Measurements from ENCODE around the gene COL27A1.

COL27A1 gene

DNA sequence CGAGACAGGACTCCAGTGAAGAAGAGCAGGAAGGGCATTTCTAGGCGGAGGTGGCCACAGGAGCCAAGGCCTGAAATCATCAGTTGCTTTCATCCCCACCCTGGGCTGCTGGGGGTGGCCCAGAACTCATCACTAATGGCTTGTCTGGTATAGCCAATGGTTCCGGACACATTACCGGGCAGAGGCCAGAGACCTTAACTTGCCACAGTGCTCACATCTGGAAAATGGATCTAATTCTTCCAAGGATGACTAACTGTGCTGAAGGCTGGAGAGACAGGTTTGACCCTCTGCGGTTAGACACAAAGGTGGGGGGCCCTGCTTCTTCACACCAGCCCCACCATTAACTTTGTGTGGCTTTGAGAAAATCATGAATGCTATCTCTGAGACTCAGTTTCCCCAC is 6.2 kb upstream of the COL27A1 start:
- DNase-seq (ENCODE audit: low read depth in 2 of 2), result no peak

DNA sequence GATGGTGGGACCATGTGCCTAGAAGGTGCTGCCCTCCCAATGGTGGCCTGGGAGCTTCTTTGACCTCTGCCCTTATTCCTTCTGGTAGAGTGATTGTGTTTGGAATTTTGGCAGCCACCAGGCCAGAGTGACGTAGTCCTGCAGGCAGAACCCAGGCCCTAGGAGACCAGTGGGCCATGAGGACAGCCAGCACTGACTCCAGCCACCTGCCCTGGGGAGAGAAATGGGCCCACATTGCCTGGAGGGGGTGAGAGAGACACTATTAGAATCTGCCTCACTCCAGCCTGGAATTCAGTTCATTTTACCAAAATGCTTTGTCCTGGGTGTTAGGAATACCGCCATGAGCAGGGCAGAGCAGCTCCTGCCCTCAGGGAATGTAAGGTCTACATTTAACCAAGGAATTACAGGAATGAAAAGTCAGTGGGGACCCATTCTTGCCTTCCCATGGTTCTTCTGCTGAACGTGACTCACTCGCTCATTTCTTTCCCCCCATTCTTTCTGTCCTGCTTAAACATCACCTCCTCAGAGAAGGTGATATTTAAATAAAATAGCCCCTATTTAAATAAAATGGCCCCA is 5.5 kb upstream of the COL27A1 start:
- no peak for DNase-seq (ENCODE audit: low read depth in 2 of 2)

GRCh38 chr9:114150608-114151007 is 4.7 kb upstream of the COL27A1 start:
- DNase-seq (ENCODE audit: low read depth in 2 of 2), result no peak

DNA sequence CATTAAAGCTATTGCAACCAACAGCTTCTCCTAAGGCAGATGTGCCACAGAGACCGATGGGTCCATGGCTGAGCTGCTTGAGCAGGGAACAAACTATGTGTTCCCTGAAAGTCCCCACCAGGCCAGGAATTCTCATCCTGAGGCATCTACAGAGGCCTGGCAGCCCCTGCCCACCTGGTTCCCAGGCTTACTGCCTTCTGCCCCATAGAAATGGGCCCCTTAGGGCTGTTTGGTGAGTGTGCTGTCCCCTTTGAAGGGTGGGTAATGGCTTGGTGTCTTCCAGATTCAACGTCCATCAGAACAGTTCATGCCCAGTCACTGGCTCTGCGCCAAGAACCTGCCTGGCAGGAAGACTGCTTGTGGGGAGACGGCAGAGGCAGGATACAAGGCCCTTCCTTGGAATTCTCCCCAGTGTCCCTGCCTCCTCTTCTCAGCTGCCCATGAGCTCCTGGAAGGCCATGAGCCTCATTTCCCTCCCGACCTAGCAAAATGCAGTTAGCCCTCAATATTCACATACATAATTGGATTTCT is 3.8 kb upstream of the COL27A1 start:
- no peak for DNase-seq (ENCODE audit: low read depth in 2 of 2)

DNA sequence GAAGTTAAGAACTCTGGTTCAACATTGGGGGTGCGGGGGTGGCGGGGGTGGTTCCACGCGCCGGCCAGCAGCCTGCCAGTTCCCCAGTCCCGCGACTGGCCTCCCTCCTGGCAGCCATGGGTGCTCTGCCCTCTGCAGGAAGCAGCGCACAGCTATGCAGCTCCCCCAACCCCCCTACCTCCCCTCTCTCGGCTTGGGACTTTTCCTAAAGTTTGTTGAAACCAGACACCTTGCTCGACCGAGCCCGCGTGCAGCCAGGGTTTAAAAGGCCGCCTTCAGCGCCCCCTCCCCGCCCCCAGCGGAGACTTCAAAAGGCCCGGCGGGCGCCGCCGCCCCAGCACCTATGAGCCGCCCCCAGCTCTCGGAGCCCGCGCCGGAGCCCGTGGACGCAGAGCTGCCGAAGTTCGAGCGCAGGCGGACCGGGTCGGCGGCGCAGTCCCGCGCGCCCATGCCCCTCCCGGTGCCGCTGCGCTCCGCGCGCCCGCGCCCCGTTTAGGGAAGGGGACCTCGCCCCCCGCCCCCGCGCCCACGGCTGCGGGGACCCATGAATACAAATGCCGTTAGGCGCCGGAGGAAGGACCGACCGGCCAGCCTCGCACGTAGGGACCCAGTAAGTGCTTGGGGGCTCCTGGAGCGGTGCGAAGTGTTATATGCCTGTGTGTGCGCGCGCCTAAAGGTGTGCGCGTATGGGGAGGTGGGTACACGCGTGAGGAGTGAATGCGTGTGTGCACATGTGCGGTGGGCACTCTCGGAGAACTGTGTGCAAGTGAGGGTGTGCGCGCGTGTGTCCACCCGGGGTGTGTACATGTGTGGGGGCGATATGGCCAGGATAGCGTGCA is 1.4 kb upstream of the COL27A1 start:
- no peak for DNase-seq (ENCODE audit: low read depth in 2 of 2)

- no peak for DNase-seq (ENCODE audit: low read depth in 2 of 2)
These were observed 686 bp upstream of the COL27A1 start for GRCh38 chr9:114154600-114155102.

DNA sequence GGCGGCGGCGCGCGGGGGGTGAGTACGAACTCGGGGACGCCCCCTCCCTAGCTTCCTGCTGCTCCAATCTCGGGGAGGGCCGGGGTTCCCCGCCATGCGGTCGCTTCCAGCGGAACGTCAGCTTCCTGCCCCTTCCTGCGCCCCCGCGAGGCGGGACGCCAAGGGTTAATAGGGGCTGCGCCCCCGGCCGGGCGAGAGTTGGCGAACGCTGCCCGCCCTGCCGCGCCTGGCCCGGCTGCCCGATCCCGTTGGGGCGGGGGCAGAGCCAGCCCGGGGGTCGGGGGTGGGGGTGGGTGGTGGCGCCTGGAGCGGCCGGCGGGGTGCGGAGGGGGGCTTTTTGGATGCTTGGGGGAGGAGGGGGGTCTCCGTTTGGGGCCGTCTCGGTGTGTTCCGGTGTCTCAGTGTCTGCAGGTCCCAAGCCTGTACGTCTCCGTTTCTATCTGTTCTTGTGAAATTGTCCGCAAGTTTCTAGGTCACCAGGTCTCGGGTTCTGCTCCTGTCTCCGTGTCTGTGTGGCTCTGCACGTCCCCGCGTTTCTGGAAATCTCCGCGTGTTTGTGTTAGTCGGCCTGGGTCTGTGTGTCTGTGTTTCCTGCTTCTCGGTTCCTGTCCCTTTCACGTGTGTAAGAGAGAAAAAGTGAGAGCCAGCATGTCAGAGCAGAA is 789 bp downstream of the COL27A1 start:
- no peak for DNase-seq (ENCODE audit: low read depth in 2 of 2)

DNA sequence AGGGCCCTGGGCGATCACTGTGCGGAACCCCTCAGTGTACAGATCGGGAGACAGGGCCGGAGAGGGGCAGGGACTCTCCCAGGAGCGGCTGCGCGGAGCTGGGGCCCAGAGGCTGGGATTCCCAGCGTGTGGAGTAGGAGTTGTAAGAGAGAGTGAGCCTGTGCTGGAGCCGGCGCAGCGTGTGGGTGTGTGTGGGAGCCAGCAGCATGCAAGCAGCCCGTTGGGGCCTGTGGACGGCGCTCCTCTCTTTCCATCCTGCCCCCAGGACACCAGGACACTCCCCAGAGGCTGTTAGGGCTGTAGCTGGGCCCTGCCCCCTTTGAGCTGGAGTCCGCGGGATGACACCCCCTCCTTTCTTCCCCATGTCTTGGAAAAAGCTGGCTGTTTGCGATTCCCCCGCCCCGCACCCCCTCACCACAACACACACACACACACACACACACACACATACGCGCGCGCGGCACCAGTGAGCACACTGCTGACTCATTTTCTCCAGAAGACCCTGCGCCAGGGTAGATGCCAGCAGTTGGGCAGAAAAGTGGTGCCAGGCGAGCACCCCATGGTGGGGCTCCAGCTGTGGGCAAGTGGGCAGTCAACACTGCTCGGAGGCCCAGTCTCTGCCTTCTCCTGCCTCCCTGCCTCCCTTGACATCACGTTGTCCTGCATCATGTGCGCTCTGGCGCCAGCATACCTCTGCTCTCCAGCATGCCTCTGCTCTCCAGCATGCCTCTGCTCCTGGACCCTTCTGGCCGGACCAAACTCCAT is 1.5 kb downstream of the COL27A1 start:
- DNase-seq (ENCODE audit: low read depth in 2 of 2), result no peak

DNA sequence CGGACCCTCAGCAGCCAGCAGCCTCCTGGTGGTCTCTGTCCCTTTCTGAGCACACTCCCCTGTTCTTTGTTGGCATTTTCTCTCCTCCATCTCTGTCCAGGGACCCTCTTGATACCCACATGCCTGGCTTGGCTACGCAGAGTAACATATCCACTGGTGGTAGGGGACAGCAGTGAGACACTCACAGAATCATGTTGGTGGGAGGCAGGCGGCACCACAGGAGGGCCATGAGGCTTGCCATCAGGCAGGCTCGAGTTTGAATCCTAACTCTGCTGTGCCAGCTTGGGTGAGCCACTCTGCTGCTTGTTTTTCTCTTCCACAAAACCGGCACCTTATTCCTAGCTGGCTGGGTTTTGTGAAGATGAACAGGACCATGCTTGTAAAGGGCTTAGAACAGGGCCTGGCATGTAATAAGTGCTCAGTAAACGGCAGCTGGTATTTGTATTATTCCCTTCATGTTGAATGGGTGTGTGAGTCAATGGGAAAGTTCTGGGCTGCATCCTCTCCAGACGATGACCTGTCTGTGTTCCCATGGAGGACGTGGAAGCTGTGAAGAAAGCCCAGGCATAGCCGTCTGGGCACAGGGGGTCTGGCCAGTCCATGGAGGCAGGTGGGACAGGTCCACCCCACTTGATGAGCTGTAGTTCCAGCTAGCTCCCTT is 2.3 kb downstream of the COL27A1 start:
- no peak for DNase-seq (ENCODE audit: low read depth in 2 of 2)

DNA sequence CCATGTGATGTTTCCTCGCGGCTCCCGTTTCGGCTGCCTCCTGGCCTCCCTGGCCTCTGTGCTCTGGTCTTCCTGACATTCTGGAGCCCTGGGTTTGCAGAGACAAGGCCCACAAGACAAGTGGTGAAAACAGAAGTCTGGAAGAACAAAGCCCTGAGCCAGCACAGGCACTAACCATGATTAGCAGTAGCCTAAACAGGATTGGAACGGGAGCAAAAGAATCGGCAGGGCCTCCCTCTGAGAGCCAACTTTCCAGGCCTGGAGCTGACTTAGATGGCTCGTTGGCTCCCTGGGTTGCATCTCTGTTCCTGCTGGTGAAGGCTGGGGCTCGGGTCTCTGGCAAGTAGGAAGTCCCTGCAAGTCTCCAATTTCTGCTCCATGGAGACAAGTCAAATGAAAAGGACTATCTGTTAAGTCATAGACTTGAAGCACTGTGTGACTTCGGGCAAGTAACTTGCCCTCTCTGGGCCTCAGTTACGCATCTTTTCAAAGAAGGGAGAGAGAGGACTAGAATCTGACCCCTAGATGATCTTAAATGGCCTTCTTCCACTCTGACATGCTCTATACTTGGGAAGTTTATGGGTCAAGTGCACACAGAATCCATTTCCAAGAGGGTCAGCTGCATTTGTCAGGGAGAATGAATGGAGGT is 3.3 kb downstream of the COL27A1 start:
- DNase-seq (ENCODE audit: low read depth in 2 of 2), result no peak

DNA sequence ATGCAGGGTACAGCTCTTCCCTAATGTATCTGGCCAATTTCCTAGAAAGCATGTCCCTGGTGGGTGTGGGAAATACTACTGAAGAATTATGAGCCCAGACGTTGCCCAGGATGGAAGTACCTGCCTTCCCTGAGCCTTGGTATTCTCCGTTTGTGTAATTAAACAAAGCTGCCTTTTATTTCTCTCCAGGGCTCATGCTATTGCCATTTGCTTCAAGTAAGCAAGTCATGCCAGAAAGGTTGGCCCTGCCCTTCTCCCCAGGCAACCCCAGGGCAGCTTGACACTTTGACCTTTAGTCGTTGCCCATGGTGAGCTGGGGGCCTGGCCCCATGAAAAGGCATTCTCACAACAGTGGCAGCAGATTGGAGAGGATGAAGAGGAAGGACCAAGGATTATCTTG is 4.4 kb downstream of the COL27A1 start:
- DNase-seq (ENCODE audit: low read depth in 2 of 2), result no peak

DNA sequence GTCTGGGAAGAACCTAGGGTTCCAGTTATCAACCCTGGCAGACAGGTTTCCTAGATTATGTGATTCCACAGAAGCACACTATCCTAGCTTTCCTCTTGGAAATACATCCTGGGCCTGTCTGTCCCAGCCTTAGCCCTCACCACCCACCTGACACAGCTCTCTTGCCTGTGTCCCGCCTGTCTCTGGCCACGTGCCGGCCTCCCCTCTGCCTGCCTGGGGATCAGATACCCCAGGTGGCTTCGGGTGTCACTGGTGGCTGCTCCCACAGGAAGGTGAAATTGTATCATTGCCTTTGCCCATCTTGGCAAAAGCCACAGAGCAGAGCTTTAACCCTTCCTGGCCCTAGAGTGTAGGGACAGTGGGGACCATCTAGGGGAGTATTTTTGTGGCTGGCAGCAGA is 6.2 kb downstream of the COL27A1 start:
- DNase-seq (ENCODE audit: low read depth in 2 of 2), result no peak

DNA sequence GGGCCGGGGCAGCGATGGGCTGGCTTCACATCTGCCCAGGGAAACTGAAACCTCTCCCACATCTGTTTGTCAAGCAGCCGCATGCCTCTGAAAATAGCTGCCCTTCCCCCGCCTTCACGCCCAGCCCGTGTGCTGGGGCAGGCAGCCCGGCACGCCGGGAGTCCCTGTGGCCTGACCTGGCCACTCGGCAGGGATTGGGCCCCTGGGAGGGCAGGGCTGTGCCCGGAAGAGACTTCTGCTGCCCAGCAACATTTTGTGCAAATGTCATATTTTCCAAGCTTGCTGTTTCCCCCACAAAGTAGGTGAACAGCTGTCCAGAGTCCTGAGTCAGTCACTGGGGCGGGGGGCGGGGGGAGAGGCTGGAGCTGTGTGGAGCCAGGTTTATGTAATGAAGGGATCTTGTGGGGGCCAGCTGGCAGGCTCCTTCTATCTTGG is 8.2 kb downstream of the COL27A1 start:
- no peak for DNase-seq (ENCODE audit: low read depth in 2 of 2)

GRCh38 chr9:114164191-114164794 is 9.0 kb downstream of the COL27A1 start:
- no peak for DNase-seq (ENCODE audit: low read depth in 2 of 2)

DNA sequence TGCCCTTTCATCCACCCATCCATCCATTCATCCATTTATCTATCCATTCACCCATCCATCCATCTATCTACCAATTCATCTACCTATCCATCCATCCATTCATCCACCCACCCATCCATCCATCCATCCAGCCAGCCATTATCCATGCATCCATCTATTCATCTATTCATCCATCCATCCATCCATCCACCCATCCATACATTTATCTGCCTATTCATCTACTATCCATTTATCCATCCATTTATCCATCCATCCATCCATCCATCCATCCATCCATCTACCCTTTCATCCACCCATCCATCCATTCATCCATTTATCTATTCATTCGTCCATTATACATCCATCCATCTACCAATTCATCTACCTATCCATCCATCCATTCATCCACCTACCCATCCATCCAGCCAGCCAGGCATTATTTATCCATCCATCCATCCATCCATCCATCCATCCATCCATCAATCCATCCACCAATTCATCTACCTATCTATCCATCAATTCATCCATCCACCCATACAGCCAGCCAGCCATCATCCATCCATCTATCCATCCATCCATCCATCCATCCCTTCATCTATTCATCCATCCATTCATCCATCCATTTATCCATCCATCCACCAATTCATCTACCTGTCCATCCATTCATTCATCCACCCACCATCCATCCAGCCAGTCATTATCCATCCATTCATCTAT is 10.2 kb downstream of the COL27A1 start:
- no peak for DNase-seq (ENCODE audit: low read depth in 2 of 2)

DNA sequence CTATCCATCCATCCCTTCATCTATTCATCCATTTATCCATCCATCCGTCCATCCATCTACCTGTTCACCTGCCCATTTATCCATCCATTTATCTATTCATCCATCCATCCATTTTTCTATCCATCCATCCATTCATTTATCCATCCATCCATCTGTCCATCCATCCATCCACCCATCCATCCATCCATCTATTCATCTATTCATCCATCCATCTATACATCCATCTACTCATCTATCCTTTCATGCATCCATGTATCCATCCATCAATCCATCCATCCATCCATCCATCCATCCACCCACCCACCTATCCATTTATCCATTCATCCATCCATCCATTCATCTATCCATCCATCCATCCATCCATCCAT is 10.8 kb downstream of the COL27A1 start:
- DNase-seq (ENCODE audit: low read depth in 2 of 2), result no peak

DNA sequence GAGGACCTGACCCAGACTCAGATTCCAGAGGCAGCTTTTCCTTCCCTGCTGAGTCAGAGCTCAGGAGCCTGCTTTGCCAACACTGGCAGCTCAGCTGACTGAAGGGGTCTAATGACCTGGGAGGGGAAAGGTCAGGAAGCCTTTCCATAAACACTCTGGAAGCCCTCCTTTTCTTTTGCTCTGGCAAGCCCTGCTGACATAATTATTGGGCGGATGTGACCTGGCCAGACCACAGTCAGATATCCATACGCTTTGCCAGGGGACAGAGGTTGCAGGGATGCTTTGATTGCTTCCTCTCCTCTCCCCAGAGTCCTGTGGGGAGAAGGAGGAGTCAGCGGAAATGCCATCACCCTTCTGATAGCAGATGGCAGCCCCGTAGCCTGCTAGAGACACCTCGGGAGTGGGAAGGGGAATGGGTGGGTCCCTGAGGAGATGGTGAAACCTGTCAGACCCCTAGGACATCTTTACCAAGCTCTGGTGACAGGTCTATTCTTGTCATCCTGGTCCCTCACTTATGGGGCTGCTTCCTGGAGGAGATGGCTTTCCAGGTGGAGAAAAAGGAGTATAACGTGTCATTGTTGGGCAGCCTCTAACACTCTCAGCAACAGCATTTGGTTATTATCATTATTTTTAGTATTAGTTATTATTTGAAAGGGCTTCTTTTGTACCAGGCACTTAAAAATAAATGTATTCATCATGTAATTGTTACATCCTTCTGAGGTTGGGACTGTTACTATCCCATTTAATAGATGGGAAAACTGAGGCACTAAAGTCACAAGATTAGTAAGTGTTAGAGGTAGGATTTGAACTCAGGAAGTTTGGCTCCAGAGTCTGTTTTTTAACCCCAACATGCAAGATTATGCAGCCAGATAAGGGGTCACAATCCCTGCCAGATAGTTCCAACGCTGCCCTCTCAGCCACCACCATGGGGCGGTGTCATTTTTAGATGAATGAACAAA is 11.6 kb downstream of the COL27A1 start:
- DNase-seq (ENCODE audit: low read depth in 2 of 2), result no peak

DNA sequence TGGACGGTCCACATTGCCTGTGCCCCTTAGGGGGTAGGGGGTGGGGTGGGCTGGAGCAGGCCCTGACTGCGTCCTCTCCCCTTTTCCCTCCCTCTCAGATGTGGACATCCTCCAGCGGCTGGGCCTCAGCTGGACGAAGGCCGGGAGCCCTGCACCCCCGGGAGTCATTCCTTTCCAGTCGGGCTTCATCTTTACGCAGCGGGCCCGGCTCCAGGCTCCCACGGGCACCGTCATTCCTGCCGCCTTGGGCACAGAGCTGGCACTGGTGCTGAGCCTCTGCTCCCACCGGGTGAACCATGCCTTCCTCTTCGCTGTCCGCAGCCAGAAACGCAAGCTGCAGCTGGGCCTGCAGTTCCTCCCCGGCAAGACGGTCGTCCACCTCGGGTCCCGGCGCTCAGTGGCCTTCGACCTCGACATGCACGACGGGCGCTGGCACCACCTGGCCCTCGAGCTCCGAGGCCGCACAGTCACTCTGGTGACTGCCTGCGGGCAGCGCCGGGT is 12.3 kb downstream of the COL27A1 start:
- DNase-seq (ENCODE audit: low read depth in 2 of 2), result no peak
